Endodermal cell (in vitro differentiated cells): Measurements from ENCODE around the gene CACNA1S. TPM values are rescaled to one million over a fixed set of nuclear protein-coding genes. Genes with fewer than 3 reads are reported as not detected.

Source experiments
- DNase-seq: peaks from one replicate; pipeline ENCODE4 v3.0.0-alpha.2; 2017
- H3K27ac ChIP-seq: 2 replicates; pipeline ENCODE4 v1.5.1; 2013; ENCODE audit warnings: mild to moderate bottlenecking, low read depth, low read length, moderate library complexity
- H3K27me3 ChIP-seq: 2 replicates; pipeline ENCODE4 v1.6.1; 2013; ENCODE audit warnings: mild to moderate bottlenecking, low read length, moderate library complexity; ENCODE audit not compliant: insufficient read depth, control insufficient read depth, poor library complexity, severe bottlenecking
- H3K36me3 ChIP-seq: 2 replicates; pipeline ENCODE4 v1.7.0; 2013; ENCODE audit warnings: mild to moderate bottlenecking, low read length, moderate library complexity; ENCODE audit not compliant: control insufficient read depth, insufficient read depth
- H3K4me1 ChIP-seq: one replicate; pipeline ENCODE4 v1.7.0; 2013; ENCODE audit warnings: low read length; ENCODE audit not compliant: control insufficient read depth, insufficient read depth
- H3K4me3 ChIP-seq: 2 replicates; pipeline ENCODE4 v1.5.1; 2013; ENCODE audit warnings: mild to moderate bottlenecking, low read length, moderate library complexity
- H3K9ac ChIP-seq: 2 replicates; pipeline ENCODE4 v1.6.1; 2013; ENCODE audit warnings: mild to moderate bottlenecking, low read length, moderate library complexity; ENCODE audit not compliant: poor library complexity, severe bottlenecking; ENCODE audit errors: extremely low read depth
- H3K9me3 ChIP-seq: 2 replicates; pipeline ENCODE4 v1.6.1; 2013; ENCODE audit warnings: mild to moderate bottlenecking, low read length, moderate library complexity; ENCODE audit not compliant: control insufficient read depth
- H3K27ac Mint-ChIP-seq: 2 replicates; pipeline ENCODE4 v1.8.0; 2020; ENCODE audit warnings: mixed read lengths
- H3K27me3 Mint-ChIP-seq: 2 replicates; pipeline ENCODE4 v1.8.0; 2021; ENCODE audit warnings: mild to moderate bottlenecking, mixed read lengths; ENCODE audit not compliant: insufficient read depth
- H3K36me3 Mint-ChIP-seq: 2 replicates; pipeline ENCODE4 v1.8.0; 2020; ENCODE audit warnings: low read depth, mixed read lengths
- H3K4me1 Mint-ChIP-seq: 2 replicates; pipeline ENCODE4 v1.8.0; 2020; ENCODE audit warnings: mixed read lengths
- H3K4me3 Mint-ChIP-seq: 2 replicates; pipeline ENCODE4 v1.8.0; 2020; ENCODE audit warnings: mild to moderate bottlenecking, moderate library complexity, mixed read lengths
- H3K9me3 Mint-ChIP-seq: 2 replicates; pipeline ENCODE4 v1.8.0; 2020; ENCODE audit warnings: mild to moderate bottlenecking, mixed read lengths
- WGBS, 2 experiments: methylation state at CpG; one replicate each; pipeline versions ENCODE4 v1.1.5 to v1.1.7; 2013; ENCODE audit warnings: missing lambda C conversion rate in 2 of 2, mixed read lengths in 1 of 2; ENCODE audit not compliant: insufficient coverage in 1 of 2, insufficient read length in 1 of 2; 5-methylcytosine and 5-hydroxymethylcytosine counted together
- total RNA-seq, 2 donors: library from RNA; stranded (reverse); fragmentation: NEBNext Ultra II Directional in 1 of 2; extraction: Animal tissue kit (Norgen Biotek cat#: 25700) in 1 of 2; gene quantifications; 2 replicates in 1 of 2; 3 replicates in 1 of 2; pipeline ENCODE4 v1.2.1, GENCODE V29; 2021
- TF ChIP-seq, protein P1 (sequence below): fragments of 200-600 bp; sonication (generic); conservative IDR thresholded peaks from 2 replicates; pipeline ENCODE4 v1.5.0; 2021; ENCODE audit warnings: antibody characterized with exemption, mild to moderate bottlenecking

Gene CACNA1S
- total RNA-seq, 2 donors from 2014 or later: 0.11 to 0.13 TPM

DNA sequence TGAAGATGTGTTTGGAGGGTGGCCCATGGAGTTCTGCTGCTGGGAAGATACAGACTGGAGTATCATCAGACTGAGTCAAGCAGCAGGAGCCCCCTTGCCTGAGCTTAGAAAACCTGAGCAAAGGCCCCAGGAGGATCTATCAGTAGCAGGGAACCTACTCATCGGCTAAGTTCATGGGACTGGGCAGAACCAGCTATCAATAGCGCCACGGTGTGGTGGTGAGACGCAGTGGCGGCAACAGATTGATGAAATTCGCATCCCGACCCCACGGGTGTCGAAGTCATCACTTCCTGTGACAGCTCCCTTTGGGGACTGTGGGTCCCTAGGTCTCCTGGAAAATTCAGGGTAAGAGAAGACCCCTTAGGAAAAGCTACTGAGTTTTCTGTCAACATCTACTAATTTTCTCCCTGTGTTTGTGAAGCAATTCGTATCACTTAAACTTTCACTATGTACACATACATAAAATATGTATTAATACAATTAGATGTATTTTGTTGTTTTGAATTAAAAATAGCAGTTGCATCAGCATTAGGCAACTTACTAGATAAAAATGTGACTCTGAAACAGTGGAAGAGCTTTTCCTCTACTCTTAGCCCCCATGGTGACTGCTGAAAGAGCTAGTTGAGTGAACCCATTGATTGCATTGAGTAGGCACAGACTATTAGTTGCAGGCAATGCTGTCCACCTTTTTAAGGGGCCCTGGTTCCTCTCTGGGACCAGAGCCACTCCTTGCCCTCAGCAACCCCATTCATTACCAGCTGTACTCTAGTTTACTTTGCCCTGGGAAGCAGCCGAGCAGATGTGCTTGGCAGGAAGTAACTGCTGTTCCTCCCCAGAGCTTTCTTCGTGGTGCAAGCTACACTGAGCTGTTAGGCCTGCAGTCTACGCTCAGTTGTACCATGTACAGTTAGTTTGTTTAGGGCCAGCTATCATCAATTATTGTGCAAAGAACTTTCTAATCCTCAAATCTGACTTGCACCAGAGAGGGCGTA is 7.3 kb upstream of the CACNA1S start:
- TF ChIP-seq, protein P1, sequence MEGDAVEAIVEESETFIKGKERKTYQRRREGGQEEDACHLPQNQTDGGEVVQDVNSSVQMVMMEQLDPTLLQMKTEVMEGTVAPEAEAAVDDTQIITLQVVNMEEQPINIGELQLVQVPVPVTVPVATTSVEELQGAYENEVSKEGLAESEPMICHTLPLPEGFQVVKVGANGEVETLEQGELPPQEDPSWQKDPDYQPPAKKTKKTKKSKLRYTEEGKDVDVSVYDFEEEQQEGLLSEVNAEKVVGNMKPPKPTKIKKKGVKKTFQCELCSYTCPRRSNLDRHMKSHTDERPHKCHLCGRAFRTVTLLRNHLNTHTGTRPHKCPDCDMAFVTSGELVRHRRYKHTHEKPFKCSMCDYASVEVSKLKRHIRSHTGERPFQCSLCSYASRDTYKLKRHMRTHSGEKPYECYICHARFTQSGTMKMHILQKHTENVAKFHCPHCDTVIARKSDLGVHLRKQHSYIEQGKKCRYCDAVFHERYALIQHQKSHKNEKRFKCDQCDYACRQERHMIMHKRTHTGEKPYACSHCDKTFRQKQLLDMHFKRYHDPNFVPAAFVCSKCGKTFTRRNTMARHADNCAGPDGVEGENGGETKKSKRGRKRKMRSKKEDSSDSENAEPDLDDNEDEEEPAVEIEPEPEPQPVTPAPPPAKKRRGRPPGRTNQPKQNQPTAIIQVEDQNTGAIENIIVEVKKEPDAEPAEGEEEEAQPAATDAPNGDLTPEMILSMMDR: peak; percentile 94
- DNase-seq: peak; percentile 89
- no peaks in the 10 kb centered on the region for H3K9me3 ChIP-seq
- Mint-ChIP-seq H3K4me3 (no peak overlapping the region), H3K9me3 (no peaks in the 10 kb centered on the region), H3K36me3 (no peaks in the 10 kb centered on the region), H3K4me1 (peaks cover 4% of the 10 kb centered on the region), H3K27me3 (peaks cover 35% of the 10 kb centered on the region), H3K27ac (no peak overlapping the region)
- H3K4me3 ChIP-seq: no peak overlapping the region
- H3K9ac ChIP-seq: no peak overlapping the region
- H3K27me3 ChIP-seq: peaks cover 21% of the 10 kb centered on the region
- H3K27ac ChIP-seq: no peak overlapping the region
- no peaks in the 10 kb centered on the region for H3K36me3 ChIP-seq
- WGBS, 2 experiments: 32 to 38% methylated on average over 13 of the region's 14 CpGs
- no peaks in the 10 kb centered on the region for H3K4me1 ChIP-seq

DNA sequence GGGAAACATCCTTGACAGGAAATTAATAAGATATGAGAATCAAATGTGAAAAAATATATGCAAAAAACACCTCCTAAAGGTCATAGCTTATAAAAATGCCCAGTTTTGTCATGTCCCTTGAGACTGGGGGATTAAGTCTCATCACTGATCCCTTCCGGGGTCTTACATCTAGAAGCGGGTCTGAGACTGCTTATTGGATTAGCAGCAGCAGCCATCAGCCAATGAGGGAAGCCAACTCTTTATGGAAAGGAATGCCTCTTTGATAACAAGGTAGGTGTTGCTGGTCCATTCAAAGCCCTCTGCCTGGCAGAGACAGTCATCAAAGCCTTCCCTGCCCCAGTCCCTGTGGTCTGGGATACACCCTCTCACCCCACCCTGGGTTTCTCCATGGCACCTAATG is 3.9 kb upstream of the CACNA1S start:
- H3K27me3 Mint-ChIP-seq: peaks cover 38% of the 10 kb centered on the region
- H3K36me3 Mint-ChIP-seq: no peaks in the 10 kb centered on the region
- DNase-seq: no peak
- peaks cover 4% of the 10 kb centered on the region for H3K4me1 Mint-ChIP-seq
- Histone ChIP-seq H3K27ac (no peak overlapping the region), H3K9ac (no peak overlapping the region), H3K36me3 (no peaks in the 10 kb centered on the region), H3K4me1 (no peaks in the 10 kb centered on the region), H3K9me3 (no peaks in the 10 kb centered on the region), H3K4me3 (no peak overlapping the region), H3K27me3 (peaks cover 30% of the 10 kb centered on the region)
- no peaks in the 10 kb centered on the region for H3K9me3 Mint-ChIP-seq
- no peak overlapping the region for H3K27ac Mint-ChIP-seq
- H3K4me3 Mint-ChIP-seq: no peak overlapping the region
- TF ChIP-seq, protein P1: no peak
- WGBS, 2 experiments: 76 to 92% methylated on average over 2 of the region's 2 CpGs

DNA sequence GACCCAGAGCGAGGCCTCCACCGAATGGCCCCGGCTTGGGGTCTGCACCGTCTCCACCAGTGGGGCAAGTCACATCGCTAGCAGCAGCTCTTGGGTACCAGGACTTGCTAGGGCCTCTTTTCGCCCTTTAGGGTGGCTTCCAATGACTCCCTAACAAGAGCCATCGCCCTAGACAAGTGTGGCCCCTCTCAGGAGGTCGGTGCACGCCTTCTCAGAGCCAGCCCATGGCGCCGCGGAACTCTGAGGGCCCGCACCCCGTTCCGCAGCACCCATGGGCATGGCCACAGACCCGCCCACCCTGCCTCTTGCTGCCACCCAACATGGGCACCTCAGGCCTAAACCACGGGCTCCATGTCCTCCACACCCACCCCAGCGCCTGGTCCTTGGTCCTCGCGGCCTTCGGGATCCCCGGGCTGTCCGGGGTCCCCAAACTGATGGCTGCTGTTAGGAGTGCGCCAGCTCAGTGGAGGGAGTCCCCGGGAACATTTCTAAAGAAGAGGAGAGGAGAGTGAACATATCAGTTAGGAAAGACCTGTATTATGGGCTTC is 3.2 kb upstream of the CACNA1S start:
- no peaks in the 10 kb centered on the region for H3K9me3 Mint-ChIP-seq
- no peaks in the 10 kb centered on the region for H3K9me3 ChIP-seq
- H3K27me3 ChIP-seq: peaks cover 30% of the 10 kb centered on the region
- H3K4me1 ChIP-seq: no peaks in the 10 kb centered on the region
- TF ChIP-seq, protein P1: no peak
- no peak overlapping the region for H3K4me3 ChIP-seq
- H3K36me3 ChIP-seq: no peaks in the 10 kb centered on the region
- peaks cover 40% of the 10 kb centered on the region for H3K27me3 Mint-ChIP-seq
- H3K36me3 Mint-ChIP-seq: no peaks in the 10 kb centered on the region
- H3K4me3 Mint-ChIP-seq: no peak overlapping the region
- H3K27ac Mint-ChIP-seq: no peak overlapping the region
- no peak overlapping the region for H3K27ac ChIP-seq
- 95 to 96% methylated on average over 15 to 25 of the region's 25 CpGs for WGBS, 2 experiments
- H3K4me1 Mint-ChIP-seq: peaks cover 4% of the 10 kb centered on the region
- no peak overlapping the region for H3K9ac ChIP-seq
- DNase-seq: no peak
